Mesenteric fat pad (tissue), 1 donor: ENCODE measurements around the gene ZFYVE21. TPM values are rescaled to one million over a fixed set of nuclear protein-coding genes. Genes with fewer than 3 reads are reported as not detected.

Source experiments
- DNase-seq: peaks from one replicate; pipeline ENCODE4 v3.0.0-alpha.2; 2020; ENCODE audit warnings: low spot score
- total RNA-seq: library from RNA; stranded (reverse); fragmentation: NEBNext Ultra II Directional; extraction: Animal tissue kit (Norgen Biotek cat#: 25700); gene quantifications from one replicate; pipeline ENCODE4 v1.2.1, GENCODE V29; 2021
- donor health status: DM: yes; HTN: yes; CAD: no.

The ZFYVE21 gene
- total RNA-seq, 1 donor from 2014 or later = 57.4 TPM

DNA sequence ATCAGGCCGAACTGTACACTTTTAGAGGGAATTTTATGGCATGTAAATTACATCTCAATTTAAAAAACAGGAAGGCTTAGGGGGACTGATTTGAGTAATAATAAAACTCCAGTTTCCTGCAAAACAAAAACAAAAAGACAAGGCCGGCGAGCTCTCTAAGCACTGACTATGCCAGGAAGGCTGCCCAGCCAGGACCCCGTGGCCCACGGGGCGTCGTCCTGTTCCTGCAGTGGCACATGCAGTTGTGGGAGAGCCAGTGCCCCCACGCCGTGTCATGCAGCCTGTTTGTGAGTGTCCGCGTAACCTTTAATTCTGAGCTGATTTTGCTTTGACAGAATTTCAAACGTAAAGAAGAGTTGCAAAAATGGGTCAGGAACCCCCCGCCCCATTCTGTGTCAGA, 10.9 kb upstream of the ZFYVE21 start:
- DNase-seq = no peak

DNA sequence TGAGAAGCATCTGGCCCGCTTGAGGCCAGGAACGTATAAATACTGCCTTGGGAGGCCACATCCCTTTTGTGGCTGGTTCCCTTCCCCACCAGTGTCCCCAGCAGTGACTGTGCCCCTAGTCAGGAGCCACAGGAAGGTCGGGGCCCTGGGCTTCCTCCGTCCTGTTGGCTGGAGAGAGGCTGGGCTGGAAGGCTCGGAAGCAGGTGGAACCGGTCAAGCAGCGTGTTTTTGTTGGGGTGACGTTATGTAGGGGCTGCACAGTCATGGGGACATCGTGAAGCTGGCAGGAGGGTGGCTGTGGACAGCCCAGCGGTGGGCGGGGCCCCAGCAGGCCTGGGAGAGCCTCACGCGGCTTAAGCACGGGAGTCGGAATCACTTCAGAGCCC, 10.5 kb upstream of the ZFYVE21 start:
- DNase-seq = no peak

DNA sequence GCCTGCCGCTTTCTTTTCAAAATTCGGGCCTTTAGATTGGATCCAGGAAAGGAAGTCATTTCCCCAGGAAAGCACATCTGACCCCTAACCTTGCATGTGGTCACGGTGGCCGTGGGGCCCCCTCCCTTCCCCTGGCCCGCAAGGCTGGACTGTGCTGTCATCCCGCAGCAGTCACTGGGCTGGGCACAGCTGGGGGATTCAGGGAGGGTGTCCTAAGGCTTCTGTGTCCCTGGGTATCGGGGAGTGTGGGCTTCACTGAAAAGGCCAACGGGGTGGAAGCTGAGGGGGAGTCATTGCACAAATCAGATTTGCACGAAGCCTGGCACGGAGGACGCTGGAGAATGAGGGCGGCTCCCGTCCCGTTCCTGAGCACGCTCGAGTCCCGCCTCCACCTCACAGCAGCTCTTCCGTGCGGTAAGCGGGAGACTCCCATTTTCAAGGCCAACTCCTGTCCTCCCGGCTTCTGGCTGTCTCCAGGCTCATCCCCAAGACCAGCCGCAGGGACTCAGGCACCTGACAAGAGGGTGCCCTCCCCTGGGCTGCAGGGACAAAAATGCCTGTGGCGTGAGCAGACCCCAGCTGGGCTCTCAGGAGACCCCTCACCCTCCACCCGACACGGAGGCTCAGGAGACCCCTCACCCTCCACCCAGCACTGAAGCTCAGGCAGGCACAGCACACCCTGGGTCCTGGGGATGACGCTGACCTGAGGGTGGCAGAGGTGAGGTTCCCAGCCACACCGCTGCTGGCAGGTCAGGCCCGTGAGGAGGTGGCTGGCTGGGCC, 9.9 kb upstream of the ZFYVE21 start:
- no peak for DNase-seq

DNA sequence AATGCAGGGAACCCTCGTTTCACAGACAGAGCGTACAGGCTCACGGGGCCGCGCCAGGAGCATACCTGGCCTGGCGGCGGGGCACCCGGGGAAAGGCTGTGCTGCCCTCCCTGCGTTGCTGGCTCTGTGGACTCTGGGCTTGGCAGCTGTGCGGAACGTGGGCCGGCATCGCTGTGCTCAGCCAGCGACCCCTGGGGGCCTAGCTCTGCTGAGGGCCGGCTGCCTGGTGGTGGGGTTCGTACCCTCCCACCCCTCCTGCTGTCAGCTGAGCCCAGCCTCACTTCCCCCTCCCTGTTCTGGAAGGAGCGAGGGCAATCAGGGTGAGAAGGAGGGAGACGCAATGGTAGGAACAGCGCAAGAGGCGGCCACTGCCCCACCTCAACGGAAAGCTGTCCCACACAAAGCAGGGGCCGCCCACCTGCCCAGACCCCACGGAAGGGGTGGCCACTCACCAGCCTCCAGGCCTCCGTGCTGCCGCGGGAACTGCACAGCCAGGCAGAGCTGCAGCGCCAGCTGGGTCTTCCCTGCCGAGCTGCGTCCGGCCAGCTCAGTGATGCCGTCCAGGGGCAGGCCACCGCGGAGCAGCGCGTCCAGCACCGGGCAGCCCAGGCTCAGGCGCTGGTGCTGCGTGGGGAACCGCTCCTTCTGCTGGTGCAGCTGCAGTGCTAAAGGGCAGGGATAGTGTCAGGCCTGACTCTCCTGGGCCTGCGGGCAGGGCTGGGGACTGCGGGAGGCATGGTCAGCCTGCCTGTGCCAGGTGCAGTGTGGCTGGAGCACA, 8.9 kb upstream of the ZFYVE21 start:
- no peak for DNase-seq

DNA sequence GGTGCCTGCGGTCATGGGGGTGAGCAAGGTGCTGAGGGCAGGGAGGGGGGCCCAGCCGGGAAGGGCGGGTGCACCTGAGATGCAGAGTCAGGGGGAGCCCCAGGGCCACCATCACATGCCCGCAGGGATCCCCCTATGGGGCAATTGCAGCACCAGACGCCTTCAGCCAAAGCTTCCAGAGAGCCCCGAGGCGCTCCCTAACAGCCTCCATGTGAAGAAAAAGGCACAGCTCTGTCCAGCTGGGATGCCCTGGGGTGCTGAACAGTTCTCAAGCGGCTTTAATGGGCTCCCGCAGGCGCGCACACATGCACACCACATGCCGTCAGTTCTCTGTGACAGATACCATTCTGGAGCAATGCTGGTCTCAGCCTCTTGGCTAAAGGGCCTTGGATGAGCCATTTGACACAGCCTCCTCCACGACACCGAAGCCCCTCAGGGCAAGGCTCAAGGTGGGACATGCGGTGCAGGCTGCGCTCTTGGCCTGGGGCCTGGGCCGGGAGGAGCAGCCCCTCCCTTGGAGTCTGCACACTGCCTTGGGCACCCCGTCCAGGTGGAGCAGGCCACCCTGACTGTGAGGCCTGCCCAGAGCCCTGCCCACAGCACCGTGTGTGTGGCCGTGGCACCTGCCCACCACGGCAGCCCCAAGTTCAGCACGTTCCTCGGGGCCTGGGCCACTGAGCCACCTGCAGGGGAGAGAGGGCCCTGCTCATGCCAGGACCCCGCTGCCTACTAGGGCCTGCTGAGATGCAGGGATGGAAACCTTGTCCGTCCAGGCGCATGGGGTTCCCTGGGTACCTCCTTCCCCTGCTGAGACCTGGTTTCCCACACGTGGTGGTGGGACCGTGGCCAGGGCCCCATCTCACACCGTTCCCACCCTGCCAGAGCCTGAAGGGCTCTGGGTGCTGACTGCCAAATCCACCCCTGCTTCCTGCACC, 8.0 kb upstream of the ZFYVE21 start:
- DNase-seq = no peak

DNA sequence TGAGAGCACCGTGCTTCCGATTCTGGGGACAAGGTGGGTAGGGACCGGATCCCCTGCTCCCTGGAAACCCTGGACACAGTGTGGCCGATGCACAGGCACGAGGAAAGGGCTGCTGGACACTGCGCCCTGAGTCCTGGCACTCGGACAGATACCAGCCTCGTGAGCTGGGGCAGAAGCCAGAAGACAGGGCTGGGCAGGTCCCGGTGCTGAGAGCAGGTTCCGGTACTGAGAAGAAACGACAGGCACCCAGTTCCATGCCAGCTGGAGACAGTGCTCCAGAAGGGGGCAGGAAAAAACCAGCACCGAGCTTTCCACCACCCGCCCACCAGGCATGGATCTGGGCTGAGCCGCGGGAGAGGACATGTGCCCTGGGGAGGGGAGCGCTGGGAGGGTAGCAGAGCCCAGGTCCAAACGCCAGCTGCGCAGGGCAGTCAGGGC, 6.8 kb upstream of the ZFYVE21 start:
- DNase-seq = no peak

DNA sequence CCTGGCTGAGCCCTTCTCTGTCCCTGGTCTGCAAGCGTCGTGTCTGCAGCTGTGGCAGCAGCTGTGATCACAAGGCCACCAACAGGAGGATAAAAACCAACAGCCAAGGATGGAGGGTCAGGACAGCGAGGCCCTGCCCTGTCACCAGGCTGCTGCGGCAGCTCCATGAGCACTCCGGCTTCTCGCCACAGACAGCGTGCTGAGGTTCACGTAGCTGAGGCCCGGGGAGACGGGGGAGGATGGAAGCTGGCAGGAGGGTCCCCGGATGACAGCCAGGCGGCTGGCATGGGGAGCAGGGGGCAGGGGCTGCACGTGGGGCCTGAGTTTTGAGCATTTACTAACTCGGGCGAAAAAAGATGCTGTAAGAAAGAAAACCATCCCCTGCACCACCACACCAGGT, 5.8 kb upstream of the ZFYVE21 start:
- DNase-seq = no peak

DNA sequence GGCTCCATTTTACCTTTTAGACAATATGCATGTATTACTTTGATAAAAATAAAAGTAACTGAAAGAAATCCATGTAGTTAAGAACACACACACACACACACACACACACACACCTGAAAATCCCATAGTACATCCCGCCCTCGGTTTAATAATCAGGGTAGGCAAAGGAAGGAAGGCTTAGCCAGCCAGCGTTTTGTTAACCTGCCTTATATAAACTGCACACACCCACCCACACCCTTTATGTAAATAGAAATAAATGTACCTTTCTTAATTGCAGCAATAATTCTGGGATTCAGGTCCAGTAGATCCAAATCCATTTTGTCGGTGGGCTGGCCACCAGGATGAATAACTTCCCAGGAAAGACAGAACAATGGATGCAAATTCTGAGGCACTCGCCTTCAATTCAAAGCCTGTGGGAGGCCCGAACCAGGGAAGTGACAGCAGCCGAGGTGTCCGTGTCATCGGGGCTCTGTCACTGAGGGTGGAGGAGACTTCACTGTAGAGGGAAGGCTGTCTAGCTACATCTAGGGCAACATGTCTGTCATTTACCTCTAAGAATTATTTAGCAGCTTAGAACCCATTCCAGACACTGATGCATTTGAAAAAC, 4.7 kb upstream of the ZFYVE21 start:
- no peak for DNase-seq

DNA sequence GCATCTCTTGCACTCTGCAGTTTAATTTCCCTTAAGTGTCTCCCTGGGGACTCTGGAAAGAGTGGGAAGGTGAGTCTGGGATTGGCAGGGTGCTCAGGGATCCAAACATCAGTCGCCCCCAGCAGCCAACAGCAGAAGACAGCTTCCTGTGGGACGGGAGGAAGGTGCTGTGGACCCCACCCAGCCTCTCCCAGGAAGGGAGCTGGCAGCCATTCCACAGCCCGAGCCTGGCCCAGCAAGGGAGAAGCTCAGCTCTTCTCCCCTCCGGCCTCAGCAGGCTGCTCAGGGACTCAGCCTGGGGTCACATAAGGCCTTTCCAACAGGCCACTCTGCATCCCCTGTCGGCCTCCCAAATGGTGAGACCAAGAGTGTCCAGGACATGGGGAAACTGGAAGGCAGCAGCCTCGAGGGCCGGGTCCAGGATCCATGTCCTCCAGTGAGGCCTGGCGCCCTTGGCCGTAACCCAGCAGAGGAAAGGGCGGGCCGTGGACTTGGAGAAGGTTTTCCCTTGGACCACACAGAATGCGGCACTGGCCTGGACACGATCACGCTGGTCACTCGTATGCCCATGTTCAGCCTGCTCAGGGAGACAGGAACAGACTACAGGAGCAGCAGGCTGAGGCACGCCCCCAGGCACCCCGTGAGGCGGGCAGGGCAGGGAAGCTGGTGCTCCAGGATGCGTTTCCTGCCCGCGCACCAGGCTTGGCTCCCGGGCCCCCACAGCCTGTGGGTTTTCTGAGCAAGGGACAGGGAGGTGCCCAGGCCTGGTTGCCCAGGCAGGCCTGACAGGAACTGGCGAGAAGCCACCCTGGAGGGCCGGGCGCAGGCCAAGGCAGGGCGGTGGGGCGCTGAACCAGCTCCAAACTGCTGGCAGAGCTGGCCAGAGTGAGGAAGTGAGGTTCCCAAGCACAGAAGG, 3.8 kb upstream of the ZFYVE21 start:
- DNase-seq = no peak

DNA sequence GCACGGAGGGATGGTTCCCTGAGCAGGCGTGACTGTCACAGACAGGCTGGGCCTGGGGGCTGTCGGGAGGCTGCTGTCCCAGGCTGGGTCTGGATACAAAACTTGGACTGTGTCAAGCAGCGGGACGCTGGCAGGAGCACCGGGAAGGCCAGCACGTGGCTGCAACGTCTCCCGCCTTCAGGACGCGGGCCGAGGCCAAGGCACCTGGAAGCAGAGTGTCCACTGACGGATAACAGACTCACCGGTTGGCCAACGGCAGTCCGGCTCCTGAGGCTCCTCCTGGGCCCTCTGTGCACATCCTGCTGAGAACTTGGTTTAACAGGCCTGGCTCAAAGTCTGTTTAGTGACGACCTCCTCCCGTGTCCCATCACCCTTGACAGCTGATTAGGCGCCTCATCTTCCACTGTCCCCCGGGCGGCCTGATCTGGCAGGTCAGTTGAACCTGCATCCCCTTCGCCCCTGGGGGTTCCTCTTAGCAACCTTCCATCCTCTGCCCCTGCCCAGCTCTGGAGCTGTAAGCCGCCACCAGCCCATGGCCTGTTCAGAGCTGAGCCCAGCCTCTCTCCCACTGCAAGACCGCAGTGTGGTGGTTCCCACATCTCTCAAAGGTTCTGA, 2.9 kb upstream of the ZFYVE21 start:
- DNase-seq = no peak

DNA sequence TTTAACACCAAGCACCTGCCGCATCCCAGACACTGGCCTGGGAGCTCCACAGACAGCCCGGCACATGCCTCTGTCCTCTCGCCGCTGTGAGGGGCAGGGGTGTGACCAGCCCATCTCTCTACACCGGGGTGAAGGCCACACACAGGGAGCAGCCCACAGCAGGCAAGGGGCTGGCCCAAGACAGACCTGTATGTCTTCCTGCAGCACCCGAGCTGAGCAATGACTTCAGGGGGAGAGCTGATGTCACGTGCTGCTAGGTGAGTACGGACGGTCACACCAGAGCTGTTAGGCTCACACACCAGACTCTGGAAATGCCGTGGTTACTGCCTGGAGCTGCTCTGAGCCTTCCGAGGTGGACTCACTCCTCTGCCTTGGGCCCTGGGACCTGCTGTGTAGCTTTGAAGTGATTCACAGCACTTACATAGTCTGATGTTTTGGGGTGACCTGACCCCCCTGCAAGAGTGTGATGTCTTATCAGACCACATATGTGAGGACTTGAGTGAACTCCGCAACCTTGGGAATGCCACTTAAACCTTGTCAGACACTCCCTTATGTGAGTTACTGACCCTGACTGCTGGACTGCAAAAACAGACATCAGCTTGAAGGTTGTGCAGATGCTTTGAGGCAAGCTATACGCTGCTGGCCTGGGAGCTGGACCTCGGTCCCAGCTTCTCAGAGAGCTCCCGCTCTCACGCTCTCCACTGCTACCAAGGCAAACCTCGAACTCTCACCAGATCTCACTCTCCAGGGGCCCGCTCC, 2.1 kb upstream of the ZFYVE21 start:
- DNase-seq = no peak

DNA sequence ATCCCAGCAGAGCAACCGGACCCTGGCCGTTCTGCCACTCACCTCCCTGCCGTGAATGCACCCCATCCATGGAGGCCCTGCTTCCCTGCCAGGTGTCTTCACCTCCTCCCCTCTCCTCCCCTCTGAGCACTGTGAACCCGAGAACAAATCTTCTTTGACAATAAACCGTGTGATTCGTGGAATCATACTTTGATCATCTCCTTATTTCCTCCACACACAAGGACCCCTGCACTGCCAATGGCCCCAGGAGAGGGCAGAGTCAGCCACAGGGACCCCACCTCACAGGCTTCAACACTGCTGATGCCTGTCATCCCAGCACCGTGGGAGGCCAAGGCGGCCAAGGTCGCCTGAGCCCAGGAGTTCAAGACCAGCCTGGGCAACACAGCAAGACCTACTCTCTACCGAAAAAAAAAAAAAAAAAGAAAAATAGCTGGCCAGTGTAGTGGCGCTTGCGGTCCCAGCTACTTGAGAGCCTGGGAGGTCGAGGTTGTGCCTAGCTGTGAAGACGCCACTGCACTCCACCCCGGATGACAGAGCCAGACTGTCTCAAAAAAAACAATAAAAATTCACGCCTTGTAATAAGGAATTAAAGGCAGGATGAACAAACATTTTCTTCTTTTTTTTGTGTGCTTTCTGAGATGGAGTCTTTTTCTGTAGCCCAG, 1.4 kb upstream of the ZFYVE21 start:
- DNase-seq = no peak

DNA sequence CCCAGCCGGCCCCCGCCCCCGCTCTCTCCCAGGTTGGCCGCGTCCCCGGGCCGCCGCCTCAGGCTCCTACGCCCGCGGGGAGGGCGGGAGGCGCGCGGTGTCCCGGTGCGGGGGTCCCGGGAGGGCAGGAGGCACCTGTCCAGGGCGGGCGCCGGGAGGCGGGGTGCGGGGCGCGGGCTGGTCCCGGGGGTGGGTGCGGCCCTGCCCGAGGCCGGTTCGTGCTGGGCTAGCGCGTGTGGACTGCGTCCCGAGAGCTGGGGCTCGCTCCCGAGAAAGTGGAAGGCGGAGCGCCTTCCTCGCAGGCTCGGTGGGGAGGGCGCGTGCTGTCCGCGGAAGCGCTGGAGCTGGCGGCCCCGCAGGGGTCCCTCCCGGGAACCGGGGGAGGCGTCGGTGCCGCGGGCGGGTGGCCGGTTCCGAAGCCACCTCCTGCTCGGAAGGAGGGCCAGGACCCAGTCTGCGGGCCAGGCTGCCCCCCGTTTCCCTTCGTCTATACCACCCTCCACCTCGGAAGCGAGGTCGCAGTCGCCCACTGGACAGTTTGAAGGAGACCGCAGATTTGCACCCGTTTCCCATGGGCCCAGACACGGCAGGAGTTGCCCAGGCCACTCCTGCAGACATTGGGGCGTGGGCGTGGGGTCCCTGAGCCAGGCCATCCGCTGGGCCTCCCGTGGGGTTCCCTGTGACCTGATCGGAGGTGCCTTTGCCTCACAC, 636 bp downstream of the ZFYVE21 start:
- DNase-seq = no peak

DNA sequence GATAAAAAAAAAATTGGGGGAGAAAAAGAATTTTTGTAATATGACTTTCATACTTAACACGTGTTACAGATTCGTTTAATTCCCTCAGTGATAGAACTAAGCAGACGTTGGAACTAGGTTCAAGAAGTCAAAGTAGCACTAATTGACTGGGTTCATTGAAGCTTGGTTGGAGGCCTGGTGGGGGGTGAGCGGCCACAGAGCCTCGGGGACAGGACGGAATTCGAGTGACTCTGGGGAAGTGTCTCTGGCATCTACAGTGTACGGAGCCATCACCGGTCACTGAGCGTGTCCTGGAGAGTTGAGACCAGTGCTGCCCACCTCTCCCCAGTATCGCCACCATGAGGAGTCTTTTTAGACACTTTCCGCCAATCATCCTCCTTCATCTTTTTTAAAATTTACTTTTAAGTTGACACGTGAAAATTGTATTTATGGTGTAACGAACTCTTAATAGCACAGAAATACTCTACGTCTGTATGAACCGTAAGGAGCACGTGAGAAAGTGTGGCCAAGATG, 1.3 kb downstream of the ZFYVE21 start:
- DNase-seq = no peak

DNA sequence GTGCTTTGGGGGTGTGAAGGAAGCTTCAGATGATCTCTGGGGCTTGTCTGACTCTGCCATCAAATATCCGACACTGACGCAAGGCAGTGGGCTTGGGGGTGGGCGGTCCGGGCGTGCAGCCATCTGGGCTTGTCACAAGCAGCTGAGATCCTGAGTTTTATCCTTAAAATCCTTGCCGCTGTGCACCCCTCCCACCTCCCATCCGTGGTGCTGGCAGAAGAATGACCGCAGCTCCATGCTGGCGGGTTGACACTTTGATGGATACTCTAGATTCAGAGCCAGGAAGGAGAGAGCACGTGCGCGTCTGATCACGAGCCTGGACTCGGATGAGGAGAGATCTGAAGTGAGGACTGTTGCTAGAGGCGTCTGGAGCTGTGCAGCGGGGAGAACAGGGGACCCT, 3.0 kb downstream of the ZFYVE21 start:
- DNase-seq = no peak

DNA sequence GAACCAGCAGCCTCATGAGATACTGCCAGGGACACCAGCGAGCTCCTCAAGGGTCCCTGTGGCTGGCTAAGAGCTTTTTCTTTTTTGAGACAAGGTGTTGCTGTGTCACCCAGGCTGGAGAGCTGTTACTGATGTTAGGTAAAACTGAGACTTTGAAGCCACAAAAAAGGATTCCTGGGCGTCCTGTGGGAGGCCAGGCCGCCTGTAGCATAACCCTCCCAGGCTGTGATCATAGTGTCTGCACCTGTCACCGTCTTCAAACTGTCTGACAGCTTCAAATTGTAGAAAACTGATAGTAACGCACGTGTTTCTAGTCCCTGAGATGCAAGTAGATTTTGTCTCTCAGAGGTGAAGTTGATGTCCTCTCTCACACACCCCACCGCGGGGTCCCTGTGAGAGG, 4.1 kb downstream of the ZFYVE21 start:
- no peak for DNase-seq

DNA sequence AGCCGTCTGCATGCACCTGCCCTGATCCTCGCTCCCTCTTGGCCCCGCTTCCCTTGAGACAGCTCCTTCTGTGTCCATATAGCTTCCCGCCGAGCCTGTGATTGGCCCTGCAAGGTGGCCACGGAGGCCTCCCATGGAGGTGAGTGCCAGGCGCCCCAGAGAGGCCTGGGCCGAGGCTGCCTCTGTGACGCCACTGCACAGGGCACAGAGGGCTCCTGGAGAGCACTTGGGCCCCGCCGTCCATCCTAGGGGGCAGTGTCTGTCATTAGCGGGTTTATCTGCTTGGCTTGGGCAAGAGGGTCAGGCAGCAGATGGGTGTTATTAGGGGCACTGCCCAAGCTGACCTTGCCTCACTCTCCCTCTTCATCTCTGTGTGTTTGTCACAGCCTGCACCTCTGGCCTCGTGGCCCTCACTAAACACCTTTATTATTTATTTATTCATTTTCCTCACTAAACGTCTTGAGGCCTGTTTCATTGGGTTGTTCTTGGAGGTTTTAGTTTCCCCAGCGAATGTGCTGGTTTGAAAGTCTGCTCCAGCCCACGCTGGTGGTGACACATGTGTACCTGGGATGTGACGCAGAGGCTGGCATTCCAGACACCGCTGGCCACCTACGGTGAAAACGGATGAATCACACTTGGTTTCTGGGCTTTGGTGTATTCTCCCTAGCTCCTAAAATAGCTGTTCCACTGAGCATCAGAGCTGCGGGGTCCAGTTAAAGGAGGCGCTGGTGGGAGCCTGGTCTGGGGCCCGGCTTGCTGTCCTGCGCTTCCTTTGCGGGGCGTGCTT, 5.9 kb downstream of the ZFYVE21 start:
- no peak for DNase-seq
